ENCODE results near the gene HLA-B.

- TF ChIP-seq REST (IDR thresholded peaks at IDR 0.05; ENCODE audit: insufficient read depth in 1 of 2, low read depth in 2 of 2, low read length in 2 of 2) (no peak), POLR2AphosphoS5 (IDR thresholded peaks at IDR 0.05; ENCODE audit: low read depth, low read length) (no peak), SIN3A (IDR thresholded peaks at IDR 0.05; ENCODE audit: borderline replicate concordance, insufficient read depth, low read length) (no peak), TAF1 (IDR thresholded peaks at IDR 0.05; ENCODE audit: borderline replicate concordance, insufficient read depth, low read length) (no peak)
Measured at GRCh38 chr6:31354864-31355582, 2.0 kb downstream of the HLA-B start.
